NCI-H2029 treated with DMSO at 0.1 percent for 48 hours (cell line): ENCODE data around the gene POTEH.
"Not testable (repeated sequence)": the region's sequence is repeated elsewhere in the genome, so short reads cannot be mapped to it uniquely, and the experiment has no call there.

ENCODE experiments used
- DNase-seq: peaks from one replicate; lab custom pipeline; 2025; lab: John Stamatoyannopoulos, UW

Gene POTEH

DNA sequence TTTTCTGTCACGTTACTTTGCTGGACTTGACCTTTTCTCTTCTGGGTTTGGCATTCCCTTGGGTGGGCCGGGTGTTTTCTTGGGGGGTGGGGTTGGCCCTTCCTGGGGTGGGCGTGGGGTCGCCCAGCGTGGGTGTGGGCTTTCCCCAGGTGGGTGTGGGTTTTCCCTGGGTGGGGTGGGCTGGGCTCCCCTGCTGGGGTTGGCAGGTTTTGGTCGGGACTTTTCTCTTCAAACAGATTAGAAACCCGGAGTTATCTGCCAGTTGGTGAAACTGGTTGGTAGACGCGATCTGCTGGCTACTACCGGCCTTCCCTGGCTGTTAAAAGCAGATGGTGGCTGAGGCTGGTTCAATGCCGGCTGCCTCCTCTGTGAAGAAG lies at the start of gene POTEH:
POTEH (plus strand) TSS at position 278 of the 377 bp plus-strand sequence; CDS start at position 330, 52 bp downstream.
- not testable (repeated sequence) for DNase-seq

DNA sequence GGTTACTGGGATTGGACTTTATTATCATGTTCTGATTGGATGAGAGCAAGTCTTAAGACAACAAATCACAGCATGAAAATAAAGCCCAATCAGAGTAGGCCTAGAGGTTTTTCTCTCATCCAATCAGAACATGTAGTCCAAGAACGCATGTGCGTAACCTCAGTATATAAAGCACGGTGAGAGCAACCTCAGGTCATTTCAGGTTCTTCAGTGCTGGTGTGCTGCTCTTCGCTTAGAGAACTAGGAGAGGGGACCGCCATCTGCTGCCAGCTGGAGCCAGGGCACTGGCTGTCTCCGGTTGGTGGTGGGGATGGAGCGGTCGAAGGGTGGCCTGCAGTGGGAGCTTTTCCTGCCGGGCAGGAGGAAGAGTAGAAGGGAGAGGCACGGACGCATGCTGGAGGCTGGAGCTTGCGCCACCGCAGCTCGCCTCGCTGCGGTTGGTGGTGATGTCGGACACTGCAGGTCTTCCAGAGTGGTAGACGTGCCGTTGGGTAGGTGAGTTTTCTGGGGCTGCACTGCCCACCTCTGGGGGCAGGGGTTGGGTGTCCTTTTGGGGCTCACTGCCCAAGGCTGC lies 47.5 kb upstream of the POTEH start:
- DNase-seq, result not testable (repeated sequence)

DNA sequence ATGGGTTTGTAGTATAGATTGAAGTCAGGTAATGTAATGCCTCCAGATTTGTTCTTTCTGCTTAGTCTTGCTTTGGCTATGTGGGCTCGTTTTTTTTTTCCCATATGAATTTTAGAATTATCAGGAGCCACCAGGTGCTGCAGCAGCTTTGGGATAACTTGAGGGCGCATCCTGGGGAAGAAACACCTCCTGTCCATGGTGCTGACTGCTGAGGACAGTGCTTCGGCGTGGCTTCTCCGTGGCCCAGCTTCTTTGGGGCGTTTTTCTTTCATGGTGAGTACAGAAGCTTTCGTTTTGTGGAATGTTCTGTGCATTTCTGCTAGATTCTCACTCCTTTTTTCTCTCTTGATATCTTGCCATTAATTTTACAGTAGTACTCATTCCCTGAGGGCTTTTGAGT lies 37.9 kb upstream of the POTEH start:
- DNase-seq, result not testable (repeated sequence)

DNA sequence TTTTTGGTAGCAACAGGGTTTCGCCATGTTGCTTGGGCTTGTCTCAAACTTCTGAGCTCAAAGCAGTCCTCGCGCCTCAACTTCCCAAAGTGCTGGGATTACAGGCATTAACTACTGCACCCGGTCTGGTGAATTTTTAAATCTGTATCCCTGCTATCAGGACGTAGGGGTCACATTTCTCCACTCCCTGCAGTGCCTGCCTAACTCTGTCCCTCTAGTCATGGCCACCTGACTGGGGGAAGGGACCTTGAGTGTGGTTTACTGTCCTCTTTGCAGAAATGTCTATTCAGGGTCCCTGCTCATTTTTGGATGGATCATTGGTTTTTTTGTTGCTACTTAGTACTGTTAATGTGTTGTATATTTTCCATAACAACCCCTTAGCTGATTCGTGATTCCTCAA lies 37.1 kb upstream of the POTEH start:
- not testable (repeated sequence) for DNase-seq

DNA sequence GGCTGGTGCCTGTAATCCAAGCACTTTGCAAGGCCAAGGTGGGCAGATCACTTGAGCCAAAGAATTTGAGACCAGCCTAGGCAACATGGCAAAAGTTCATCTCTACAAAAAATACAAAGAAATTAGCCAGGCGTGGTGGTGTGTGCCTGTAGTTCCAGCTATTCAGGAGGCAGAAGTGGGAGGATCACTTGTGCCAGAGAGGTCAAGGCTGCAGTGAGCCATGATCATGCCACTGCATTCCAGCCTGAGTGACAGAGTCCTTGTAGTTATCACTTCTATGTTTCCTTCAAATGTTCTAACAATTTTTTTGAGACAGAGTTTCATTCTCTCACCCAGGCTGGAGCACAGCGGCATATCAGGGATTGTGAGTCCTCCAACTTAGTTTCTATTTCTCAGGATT lies 36.6 kb upstream of the POTEH start:
- not testable (repeated sequence) for DNase-seq

DNA sequence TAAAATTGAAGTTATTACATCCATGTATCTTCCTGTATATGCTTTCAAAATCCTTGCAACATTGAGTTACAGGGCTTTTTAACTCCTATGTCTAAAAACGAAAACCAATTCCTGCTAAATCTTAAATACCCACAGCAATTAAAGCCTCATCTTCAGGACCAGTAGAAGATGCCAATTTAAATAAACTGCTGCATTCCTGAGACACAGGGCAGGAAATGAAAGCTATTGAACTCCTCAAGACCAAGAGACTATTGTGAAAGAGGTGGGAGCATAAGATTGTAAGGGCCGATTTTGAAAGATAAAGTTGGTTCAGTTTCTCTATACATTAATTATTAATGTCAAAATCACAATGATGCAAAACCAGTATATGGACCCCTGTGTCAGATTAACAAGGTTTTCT lies 28.7 kb upstream of the POTEH start:
- not testable (repeated sequence) for DNase-seq

DNA sequence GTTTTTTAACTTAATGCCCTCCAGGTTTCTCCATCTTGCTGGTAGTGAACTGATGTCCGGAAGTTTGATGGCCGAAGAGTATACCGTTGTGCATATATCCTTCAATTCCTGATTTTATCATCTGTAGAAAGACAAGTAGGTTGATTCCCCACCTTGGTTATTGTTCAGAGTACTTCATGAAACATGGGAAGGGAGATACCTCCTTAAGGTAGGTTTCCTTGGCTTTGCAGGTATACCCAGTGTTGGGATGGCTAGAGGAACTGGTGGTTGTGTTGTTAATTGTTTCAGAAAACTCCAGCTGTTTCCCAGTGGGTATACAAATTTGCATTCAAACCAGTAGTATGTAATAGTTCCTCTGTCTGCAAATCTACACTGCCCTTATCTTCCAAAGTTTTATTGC lies 25.1 kb upstream of the POTEH start:
- not testable (repeated sequence) for DNase-seq

DNA sequence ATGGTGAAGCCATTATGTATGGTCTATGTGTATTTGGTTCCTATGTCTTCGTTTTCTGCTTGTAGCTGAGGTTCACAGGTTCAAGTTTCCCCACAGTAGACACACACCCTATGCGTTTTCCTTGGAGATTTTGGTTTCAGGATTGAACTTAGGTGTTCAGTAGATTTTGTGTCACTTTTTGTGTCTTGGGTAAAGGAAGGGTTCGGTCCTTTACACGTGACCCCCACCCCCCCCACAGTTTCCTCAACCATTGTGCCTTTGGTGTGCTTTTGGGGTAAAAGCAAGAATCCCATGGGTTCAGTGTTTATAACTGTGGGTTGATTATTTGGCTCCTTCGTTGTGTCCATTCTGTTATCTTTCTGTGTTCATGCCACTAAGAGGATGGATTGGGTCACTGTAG lies 24.3 kb upstream of the POTEH start:
- DNase-seq, result not testable (repeated sequence)

DNA sequence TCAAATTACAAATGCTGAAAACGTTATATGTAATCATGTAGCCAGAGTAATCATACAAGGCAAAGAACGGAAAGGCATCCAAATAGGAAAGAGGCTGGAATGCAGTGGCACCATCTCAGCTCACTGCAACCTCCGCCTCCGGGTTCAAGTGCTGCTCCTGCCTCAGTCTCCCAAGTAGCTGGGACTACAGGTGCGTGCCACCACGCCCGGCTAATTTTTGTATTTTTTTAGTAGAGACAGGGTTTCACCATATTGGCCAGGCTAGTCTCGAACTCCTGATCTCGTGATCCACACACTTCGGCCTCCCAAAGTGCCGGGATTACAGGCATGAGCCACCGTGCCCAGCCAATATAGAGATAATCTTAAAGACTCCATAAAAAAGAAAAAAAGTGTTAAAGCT lies 20.4 kb upstream of the POTEH start:
- DNase-seq, result not testable (repeated sequence)

DNA sequence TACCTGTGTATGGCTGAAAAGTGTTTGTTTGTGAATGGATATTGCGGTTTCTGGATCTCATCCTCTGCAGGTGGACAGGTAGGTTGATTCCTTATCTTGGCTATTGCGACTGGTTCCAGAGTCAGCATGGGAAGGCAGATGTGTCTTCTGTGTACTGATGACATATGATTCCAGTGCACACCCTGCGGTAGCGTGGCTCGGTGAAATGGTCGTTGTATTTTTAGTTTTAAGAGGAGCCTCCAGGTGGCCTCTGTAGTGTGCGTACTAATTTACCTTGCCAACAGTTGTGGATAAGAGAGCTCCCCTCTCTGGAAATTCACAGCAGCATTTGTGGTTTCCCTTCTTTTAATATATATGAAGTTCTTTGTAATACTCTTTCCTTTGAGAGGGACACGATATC lies 10.1 kb upstream of the POTEH start:
- not testable (repeated sequence) for DNase-seq

DNA sequence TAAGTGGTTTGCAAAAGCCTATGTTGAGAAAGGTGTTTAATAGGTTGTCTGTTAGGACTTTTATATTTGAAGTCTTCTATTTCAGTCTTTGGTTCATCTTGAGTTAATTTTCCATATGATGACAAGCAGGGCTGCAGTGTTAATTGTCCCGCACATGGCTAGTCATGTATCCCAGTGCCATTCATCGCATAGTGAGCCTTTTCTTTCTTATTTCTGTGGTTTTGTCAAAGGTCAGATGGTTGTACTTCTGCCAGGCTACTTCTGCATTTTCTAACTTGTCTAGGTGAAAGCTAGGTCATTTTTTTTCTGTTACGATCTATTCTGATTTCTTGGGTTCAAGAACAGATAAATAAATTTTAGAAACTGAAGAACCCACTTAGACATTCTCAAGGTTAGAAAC lies 5.7 kb upstream of the POTEH start:
- not testable (repeated sequence) for DNase-seq

DNA sequence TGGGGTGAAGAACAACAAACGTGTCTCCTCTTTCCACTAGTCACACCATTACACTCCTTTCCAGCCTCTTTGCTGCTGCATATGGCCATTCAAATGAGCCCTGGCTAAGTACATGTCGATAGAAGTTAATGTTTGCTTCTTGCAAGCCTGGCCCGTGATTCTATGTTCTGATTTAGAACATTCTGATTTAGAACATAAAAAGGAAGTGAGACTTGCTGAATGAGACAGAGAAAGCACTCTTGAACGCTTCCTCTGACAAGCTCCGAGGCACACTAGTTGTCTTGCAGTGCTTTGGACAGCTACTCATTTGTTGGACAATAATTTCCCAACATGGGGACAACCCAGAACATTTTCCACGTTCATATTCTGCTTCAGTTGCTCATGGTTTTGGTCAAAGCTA lies 5.1 kb upstream of the POTEH start:
- DNase-seq, result not testable (repeated sequence)

DNA sequence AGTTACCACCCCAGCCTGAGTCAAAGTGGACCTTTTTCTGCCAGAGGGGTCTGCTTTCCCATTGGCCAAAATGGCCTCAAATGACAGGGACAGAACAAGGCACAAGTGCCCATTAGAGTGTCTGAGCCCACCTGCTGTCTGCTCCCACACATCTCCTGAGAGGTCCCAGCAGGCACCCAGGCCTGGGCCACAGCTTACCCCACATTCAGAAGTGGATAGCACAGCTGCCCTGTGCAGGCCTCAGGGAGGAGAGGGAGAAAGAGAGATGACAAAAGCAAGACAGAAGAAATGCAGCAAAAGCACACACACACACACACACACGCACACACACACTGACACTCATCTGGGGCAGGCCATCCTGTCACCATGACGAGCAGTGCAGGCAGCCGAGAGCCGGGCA lies 4.2 kb upstream of the POTEH start:
- DNase-seq, result not testable (repeated sequence)

DNA sequence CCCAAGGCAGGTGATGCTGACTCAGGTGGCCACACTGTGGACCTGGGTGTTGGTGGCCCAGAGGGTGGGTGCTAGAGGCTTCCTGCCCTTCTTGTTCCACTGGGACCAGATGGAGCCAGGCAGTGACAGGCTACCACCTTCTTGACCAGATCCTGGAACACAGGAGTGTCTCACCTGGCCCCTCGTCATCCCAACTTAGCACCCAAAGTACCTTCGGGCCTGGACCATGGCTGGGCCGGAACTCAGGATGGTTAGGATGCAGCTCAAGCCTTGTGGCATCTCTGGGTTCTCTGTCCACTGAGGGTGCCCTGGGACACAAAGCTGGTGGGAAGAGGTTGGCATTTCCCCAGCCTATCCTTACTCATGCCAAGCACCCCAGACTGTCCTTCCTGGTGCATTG lies 2.7 kb upstream of the POTEH start:
- not testable (repeated sequence) for DNase-seq

DNA sequence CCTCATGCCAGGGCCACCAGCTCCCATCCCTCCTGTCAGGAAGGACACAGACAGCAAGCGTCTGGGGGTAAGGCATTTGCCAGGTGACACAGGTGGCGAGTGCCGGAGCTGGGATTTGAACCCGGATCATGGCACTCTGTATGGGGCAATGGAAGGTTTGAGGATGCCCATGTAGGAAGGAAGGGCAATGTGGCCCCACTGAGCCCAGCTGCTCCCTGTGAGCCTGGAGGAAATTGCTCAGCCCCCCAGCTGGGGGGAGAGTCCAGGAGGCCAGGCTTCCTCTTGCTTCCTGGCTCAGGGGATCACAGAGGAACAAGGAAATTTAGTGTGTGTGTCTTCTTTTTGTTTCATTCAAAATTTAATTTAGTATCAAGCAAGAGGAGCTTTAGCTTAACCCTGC lies 2.1 kb upstream of the POTEH start:
- not testable (repeated sequence) for DNase-seq

DNA sequence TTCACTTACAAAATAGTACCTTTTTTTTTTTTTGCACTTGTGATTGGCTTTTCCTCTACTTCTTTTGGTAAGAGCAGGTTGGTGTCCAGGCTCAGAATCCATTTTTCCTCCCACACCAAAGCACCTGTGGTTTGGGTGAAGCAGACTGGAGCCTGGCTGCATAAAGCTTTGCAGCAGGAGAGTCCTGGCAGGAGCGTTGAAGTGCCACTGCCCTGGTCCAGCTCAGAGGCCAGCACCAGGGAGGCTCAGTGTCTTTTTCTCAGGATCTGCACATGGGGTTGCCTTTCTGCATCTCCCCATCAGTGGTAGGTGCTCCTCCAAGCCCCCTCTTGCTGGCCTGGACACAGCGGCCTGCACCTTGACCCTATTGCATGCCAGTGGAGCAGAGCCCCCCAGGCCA lies 1.7 kb upstream of the POTEH start:
- not testable (repeated sequence) for DNase-seq

DNA sequence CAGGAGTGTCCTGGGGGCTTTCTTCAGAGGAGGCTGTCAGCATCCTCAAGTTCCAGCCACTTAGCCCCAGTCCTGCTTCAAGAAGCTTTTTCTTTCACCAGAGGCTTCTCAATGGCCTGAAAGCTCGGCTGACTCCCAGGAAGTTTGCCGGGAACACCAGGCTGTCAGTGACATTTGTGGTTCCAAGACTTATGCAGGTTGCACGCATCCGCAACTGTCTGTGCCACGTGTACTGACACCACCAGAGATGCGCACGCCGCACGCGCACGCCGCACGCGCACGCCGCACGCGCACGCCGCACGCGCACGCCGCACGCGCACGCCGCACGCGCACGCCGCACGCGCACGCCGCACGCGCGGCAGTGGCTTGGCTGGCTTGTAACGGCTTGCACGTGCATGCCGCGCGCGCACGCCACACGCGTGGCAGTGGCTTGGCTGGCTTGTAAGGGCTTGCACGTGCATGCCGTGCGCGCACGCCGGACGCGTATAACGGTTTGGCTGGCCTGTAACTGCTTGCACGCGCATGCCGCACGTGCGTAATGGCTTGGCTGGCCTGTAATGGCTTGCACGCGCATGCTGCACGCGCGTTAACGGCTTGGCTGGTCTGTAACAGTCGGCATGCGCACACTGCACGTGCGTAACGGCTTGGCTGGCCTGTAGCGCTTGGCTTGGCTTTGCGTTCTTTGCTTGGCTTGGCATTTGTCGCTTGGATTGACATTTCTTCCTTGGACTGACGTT lies 646 bp upstream of the POTEH start:
- not testable (repeated sequence) for DNase-seq

DNA sequence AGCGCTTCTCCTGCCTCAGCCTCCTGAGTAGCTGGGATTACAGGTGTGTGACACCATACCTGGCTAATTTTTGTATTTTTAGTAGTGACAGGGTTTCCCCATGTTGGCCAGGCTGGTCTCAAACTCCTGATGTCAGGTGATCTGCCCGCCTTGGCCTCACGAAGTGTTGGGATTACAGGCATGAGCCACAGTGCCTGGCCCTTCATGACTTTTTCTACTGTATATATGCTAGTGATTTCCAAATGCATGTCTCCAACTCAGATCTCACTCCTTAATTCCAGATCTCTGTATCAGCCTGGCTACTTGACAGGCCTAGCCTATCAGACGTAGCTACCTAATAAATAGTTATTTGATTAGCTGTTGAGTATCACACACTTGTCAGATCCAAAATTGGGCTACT lies 23.8 kb downstream of the POTEH start:
- DNase-seq, result not testable (repeated sequence)

DNA sequence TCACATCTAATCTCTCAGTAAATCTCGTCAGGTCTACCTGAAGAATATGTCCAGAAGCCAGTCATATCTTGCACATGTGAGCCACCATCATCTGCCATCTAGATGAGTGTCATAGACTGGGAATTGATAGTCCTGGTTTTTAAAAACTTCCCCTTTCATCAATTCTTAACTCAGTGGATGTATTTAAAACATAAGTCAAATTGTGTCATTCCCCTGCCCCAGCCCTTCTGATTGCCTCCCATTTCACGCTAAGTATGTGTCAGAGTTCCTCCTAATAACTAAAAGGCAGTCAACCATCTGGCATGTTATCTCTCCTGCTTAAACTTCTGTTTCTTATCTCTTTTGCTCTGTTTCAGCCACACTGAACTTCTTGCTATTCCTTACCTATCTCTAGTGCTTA lies 24.3 kb downstream of the POTEH start:
- DNase-seq, result not testable (repeated sequence)

DNA sequence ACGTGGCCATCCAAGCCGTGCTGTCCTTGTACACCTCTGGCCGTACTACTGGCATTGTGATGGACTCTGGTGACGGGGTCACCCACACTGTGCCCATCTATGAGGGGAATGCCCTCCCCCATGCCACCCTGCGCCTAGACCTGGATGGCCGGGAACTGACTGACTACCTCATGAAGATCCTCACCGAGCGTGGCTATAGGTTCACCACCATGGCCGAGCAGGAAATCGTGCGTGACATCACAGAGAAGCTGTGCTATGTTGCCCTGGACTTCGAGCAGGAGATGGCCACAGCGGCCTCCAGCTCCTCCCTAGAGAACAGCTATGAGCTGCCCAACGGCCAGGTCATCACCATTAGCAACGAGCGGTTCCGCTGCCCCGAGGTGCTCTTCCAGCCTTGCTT lies 32.1 kb downstream of the POTEH start:
- not testable (repeated sequence) for DNase-seq

DNA sequence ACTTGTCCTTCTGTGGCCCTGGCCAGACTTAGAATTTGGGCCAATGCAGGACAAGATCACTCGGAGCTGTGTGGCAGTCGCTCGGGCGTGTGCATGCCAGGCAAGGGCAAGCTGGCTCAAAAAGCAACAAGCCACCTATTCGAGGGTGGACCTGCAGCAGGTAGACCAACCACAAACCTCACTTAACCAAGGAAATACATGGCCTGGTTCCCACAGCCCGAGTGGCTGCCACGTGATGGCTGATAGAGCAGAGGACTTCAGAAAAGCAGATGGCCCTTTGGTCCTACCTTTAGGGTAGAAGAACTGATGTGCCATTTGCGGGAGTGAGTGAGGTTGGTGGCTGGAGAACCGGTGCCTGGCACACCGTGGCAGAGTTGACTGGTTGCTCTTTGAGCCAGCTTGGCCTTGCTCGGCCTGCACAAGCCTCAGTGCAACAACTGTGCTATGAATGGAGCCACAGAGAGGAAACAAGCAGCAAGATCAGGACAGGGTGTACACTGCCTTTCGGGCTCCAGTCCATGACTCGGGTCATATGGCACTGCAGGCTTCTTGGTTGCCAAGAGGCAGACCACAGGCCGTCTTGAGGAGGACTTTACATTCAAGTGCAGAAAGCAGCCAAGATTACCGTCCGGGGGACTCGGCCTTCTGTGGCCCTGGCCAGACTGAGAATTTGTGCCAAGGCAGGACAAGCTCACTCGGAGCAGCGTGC lies 39.5 kb downstream of the POTEH start:
- DNase-seq, result not testable (repeated sequence)

DNA sequence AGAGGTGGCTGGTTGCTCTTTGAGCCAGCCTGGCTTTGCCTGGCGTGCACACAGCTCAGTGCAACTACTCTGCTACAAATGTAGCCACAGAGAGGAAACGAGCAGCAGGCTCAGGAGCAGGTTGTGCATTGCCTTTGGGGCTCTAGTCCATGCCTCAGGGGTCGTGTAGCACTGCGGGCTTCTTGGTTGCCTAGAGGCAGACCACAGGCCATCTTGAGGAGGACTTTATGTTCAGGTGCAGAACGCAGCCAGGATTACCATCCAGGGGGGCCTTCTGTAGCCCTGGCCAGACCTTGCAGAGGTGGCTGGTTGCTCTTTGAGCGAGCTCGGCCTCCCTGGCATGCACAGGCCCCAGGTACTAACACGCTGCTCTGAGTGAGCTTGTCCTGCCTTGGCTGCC lies 41.2 kb downstream of the POTEH start:
- not testable (repeated sequence) for DNase-seq

DNA sequence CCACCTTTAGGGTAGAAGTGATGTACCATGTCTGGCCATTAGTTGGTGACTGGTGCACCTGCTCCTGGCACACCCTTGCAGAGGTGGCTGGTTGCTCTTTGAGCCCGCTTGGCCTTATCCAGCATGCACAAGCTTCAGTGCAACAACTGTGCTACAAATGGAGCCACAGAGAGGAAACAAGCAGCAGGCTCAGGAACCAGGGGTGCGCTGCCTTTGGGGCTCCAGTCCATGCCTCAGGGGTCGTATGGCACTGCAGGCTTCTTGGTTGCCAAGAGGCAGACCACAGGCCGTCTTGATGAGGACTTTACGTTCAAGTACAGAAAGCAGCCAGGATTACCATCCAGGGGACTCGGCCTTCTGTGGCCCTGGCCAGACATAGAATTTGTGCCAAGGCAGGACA lies 44.6 kb downstream of the POTEH start:
- not testable (repeated sequence) for DNase-seq
